HepG2 (cell line): Measurements from ENCODE around the gene SLC26A3.

Experiments used
- ELF3 ChIP-seq: IDR thresholded peaks from 2 replicates; pipeline ENCODE4 v1.6.1; 2016; ENCODE audit warnings: missing genetic modification reagents, missing compliant biosample characterization
- ELK4 ChIP-seq: sonication (generic); formaldehyde crosslinking; IDR thresholded peaks from 2 replicates; pipeline ENCODE4 v1.9.0; 2021; ENCODE audit warnings: missing genetic modification reagents, borderline replicate concordance
- ETV5 ChIP-seq: IDR thresholded peaks from 2 replicates; pipeline ENCODE4 v1.6.1; 2018; ENCODE audit warnings: missing biosample characterization, missing genetic modification reagents, inconsistent platforms, borderline replicate concordance
- EZH2 ChIP-seq: conservative IDR thresholded peaks from 2 replicates; pipeline ENCODE4 v1.6.1; 2012; ENCODE audit warnings: mild to moderate bottlenecking, low read depth, low read length, moderate library complexity
- HES4 ChIP-seq: sonication (generic); formaldehyde crosslinking; IDR thresholded peaks from 2 replicates; pipeline ENCODE4 v1.9.0; 2021; ENCODE audit warnings: mild to moderate bottlenecking, missing genetic modification reagents, borderline replicate concordance
- ISL2 ChIP-seq: sonication (generic); formaldehyde crosslinking; IDR thresholded peaks from 2 replicates; pipeline ENCODE4 v1.5.0; 2020; ENCODE audit warnings: missing genetic modification reagents
- MIER3 ChIP-seq: IDR thresholded peaks from 2 replicates; pipeline ENCODE4 v1.6.1; 2016; ENCODE audit warnings: missing compliant biosample characterization, borderline replicate concordance
- MYNN ChIP-seq: sonication (generic); formaldehyde crosslinking; IDR thresholded peaks from 2 replicates; pipeline ENCODE4 v1.4.0; 2020; ENCODE audit warnings: mild to moderate bottlenecking, low read depth, missing genetic modification reagents
- RBAK ChIP-seq: sonication (generic); formaldehyde crosslinking; IDR thresholded peaks from 2 replicates; pipeline ENCODE4 v1.5.1; 2020; ENCODE audit warnings: mild to moderate bottlenecking, missing genetic modification reagents
- SKIL ChIP-seq: sonication (generic); formaldehyde crosslinking; IDR thresholded peaks from 2 replicates; pipeline ENCODE4 v1.8.0; 2022; ENCODE audit warnings: missing genetic modification reagents, mild to moderate bottlenecking, moderate library complexity, borderline replicate concordance
- TARDBP ChIP-seq: sonication (generic); formaldehyde crosslinking; IDR thresholded peaks from 2 replicates; pipeline ENCODE4 v1.8.0; 2022; ENCODE audit warnings: mild to moderate bottlenecking, missing genetic modification reagents
- TFAP4 ChIP-seq: sonication (generic); IDR thresholded peaks from 2 replicates; pipeline ENCODE4 v1.6.1; 2016; ENCODE audit warnings: low read depth, borderline replicate concordance
- ZBTB40 ChIP-seq, 2 experiments: fragments of 450-650 bp in 1 of 2; sonication (generic) in 1 of 2; formaldehyde crosslinking in 1 of 2; IDR thresholded peaks; 2 replicates each; pipeline versions ENCODE4 v1.6.1 to v1.8.0; 2016 to 2022; ENCODE audit warnings: antibody characterized with exemption in 1 of 2, mild to moderate bottlenecking in 1 of 2, missing genetic modification reagents in 1 of 2
- ZSCAN30 ChIP-seq: sonication (generic); formaldehyde crosslinking; IDR thresholded peaks from 2 replicates; pipeline ENCODE4 v1.5.0; 2020; ENCODE audit warnings: mild to moderate bottlenecking, missing genetic modification reagents

- TF ChIP-seq TFAP4: no peak
- TF ChIP-seq MYNN (CRISPR knock-in tag): no peak
- TF ChIP-seq ELF3: no peak
- no peak for TF ChIP-seq ISL2 (CRISPR knock-in tag)
- TF ChIP-seq MIER3 (CRISPR knock-in tag): no peak
- no peak for TF ChIP-seq ETV5 (CRISPR knock-in tag)
- no peak for TF ChIP-seq RBAK (CRISPR knock-in tag)
- no peak for TF ChIP-seq TARDBP (CRISPR knock-in tag)
- TF ChIP-seq SKIL (CRISPR knock-in tag): no peak
- no peak for TF ChIP-seq ZSCAN30 (CRISPR knock-in tag)
- TF ChIP-seq ELK4: no peak
- TF ChIP-seq EZH2: no peak
- no peak for TF ChIP-seq HES4 (CRISPR knock-in tag)
- TF ChIP-seq ZBTB40 (IDR thresholded peaks at IDR 0.05): no peak
- no peak for TF ChIP-seq ZBTB40 (CRISPR knock-in tag; IDR thresholded peaks at IDR 0.05)
Observed at GRCh38 chr7:107824858-107825257, 21.8 kb upstream of the SLC26A3 start.
